Hematopoietic multipotent progenitor cell treated with erythropoietin and hydrocortisone succinate and interleukin-3 and kit ligand, for 8 days (in vitro differentiated cells): Measurements from ENCODE around the gene SMARCA1.

Experiments used
- DNase-seq: peaks from one replicate; pipeline ENCODE4 v3.0.0-alpha.2; 2015

SMARCA1 gene

GRCh38 chrX:129449148-129449547, 74.1 kb downstream of the SMARCA1 start:
- DNase-seq, result no peak

GRCh38 chrX:129445436-129445835, 77.9 kb downstream of the SMARCA1 start:
- DNase-seq, result no peak

GRCh38 chrX:129433945-129434344, 89.3 kb downstream of the SMARCA1 start:
- no peak for DNase-seq

GRCh38 chrX:129433461-129433860, 89.8 kb downstream of the SMARCA1 start:
- DNase-seq, result no peak

- no peak for DNase-seq
Observed at GRCh38 chrX:129427267-129427666, 96.0 kb downstream of the SMARCA1 start.

- DNase-seq, result no peak
Observed at GRCh38 chrX:129423191-129423590, 100.1 kb downstream of the SMARCA1 start.

- DNase-seq, result no peak
Observed at GRCh38 chrX:129404670-129405008, 118.7 kb downstream of the SMARCA1 start.

GRCh38 chrX:129403974-129404669, 119.2 kb downstream of the SMARCA1 start:
- no peak for DNase-seq
